NCI-H2196 treated with DMSO at 0.1 percent for 48 hours (cell line): Measurements from ENCODE around the gene PRRG1.
"Not testable (repeated sequence)": the region's sequence is repeated elsewhere in the genome, so short reads cannot be mapped to it uniquely, and the experiment has no call there.

ENCODE experiments used
- DNase-seq: peaks from one replicate; lab custom pipeline; 2025; ENCODE audit not compliant: unreplicated experiment; lab: John Stamatoyannopoulos, UW

PRRG1 gene

DNA sequence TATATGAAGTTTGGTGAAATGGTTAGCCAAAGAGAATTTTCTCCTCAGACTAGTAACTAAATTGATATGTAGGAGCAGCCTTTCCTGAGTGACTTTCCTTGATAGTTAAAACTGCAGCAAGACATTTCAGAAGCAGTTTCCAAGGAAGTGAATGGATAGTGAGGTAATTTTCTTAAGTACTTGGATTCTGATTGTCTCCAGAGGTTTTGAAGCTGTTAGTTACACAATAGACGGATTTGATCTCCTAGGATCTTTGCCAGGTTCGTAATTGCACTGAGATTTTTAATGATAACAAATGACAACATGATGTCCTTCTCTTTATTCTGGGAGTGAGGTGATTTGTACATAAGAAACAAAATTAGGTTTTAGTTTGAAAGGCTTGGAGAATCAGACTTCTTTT, 29.2 kb downstream of the PRRG1 start:
- no peak for DNase-seq

DNA sequence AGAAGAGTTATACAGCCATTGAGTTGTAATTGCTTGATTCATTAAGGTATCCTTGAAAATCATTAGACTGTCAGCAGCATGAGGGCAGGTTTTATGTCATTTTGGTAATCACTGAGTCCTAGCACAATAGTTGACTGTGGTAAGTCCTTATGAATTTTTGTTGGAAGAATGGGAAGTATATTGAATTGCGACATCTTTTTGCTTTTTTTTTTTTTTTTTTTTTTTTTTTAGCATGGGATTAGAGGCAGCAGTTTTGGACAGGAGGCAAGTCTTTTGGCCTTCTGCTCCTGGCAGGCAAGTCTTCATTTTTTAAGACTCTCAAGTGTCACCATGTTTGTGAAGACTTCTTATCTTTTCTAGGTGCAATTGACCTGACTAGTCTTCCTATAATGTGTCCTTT, 29.7 kb downstream of the PRRG1 start:
- no peak for DNase-seq

GRCh38 chrX:37380256-37380655, 31.1 kb downstream of the PRRG1 start:
- DNase-seq, result no peak

DNA sequence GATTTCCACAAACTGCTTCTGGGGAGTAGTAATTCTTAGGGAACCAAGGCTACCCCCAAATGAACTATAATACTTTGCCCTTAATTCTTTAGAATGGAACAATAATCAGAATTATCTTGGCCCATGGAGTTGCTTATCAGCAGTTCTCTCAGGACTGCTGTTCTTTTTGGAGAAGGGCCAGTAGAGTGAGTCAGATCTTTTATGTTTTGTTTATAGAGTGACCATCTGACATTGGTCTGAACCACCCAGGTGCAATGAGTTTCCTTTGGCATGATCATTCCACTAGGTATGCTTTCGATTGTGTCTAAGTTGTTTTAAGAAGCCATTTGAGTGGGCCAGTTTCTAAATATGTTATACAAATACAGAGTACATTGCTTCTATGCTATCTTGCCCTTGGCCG, 31.8 kb downstream of the PRRG1 start:
- no peak for DNase-seq

GRCh38 chrX:37383313-37383712, 34.1 kb downstream of the PRRG1 start:
- no peak for DNase-seq

DNA sequence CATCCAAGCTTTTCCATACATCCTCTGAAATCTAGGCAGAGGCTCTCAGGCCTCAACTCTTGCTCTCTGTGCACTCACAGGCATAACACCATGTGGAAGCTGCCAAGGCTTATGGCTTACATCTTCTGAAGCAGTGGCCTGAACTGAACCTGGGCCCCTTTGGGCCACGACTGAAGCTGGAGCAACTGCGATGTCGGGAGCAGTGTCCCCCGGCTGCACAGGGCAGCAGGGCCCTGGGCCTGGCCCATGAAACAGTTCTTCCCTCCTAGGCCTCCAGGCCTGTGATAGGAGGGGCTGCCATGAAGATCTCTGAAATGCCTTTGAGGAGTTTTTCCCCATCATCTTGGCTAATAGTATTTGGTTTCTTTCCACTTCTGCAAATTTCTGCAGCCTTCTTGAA, 39.2 kb downstream of the PRRG1 start:
- DNase-seq, result no peak

- DNase-seq, result no peak
These were observed 56.8 kb downstream of the PRRG1 start for GRCh38 chrX:37405956-37406355.

- no peak for DNase-seq
These were observed 58.6 kb downstream of the PRRG1 start for GRCh38 chrX:37407736-37408135.

- no peak for DNase-seq
These were observed 60.1 kb downstream of the PRRG1 start for GRCh38 chrX:37409278-37409677.

GRCh38 chrX:37420185-37420584, 71.0 kb downstream of the PRRG1 start:
- no peak for DNase-seq

- DNase-seq, result no peak
These were observed 71.6 kb downstream of the PRRG1 start for GRCh38 chrX:37420756-37421155.

- no peak for DNase-seq
These were observed 74.9 kb downstream of the PRRG1 start for GRCh38 chrX:37424000-37424429.

- DNase-seq, result no peak
These were observed 76.2 kb downstream of the PRRG1 start for GRCh38 chrX:37425370-37425769.

- not testable (repeated sequence) for DNase-seq
These were observed 79.8 kb downstream of the PRRG1 start for GRCh38 chrX:37428962-37429361.

DNA sequence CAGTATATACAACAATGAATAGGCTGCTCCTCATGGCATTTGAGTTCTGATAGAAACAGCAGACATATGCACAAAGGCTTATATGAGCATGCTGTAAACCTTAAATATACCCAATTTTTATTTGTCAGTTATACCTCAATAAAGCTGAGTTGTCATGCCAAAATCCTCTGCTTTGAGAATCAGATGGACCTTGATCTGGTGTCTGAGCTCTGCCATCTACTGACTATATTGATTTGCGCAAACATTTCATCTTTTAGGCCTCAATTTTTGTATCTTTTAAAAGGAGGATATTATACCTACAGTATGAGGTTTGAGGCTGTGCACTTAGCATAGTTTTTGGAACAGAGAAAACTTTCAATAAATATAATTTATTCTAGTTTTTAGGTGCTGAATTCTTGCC, 85.2 kb downstream of the PRRG1 start:
- DNase-seq, result no peak

DNA sequence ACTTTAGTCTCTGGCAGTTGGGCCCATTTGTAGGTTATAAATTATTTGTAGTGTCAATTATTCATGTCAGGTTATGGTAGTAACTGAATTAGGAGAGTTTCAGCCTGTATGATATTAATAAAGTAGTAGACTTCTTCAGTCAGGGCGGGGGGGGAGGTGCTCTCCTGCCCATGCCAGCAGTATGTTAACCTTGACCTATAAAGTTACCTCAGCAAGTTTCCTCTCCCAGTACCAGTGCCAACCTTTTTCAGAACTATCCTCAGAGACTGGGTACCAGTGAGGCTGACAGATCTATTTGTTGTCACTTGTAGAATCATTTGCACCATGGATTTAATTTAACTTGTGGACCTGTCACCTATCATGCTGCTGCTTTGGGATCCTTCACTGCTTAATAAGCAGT, 88.0 kb downstream of the PRRG1 start:
- no peak for DNase-seq

- no peak for DNase-seq
These were observed 92.2 kb downstream of the PRRG1 start for GRCh38 chrX:37441377-37441776.

DNA sequence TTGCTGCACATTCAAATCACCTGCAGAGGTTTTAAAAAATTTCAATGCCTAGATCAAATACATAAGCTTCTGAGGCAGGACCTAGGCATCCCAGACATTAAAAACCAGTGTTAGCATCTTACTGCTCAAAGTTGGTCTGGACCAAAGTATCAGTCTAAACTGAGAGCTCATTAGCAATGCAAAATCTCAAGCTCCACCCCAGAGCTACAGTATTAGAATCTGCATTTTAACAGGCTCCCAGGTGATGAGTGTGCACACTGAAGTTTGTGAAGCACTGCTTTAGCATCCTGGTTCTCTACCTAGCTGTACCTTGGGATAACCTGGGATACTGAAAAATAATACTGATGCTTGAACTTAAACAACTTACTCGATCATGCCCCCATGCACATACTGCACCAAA, 96.0 kb downstream of the PRRG1 start:
- DNase-seq, result no peak

- DNase-seq, result no peak
These were observed 104.7 kb downstream of the PRRG1 start for GRCh38 chrX:37453821-37454220.

GRCh38 chrX:37454537-37455285, 105.5 kb downstream of the PRRG1 start:
- no peak for DNase-seq

DNA sequence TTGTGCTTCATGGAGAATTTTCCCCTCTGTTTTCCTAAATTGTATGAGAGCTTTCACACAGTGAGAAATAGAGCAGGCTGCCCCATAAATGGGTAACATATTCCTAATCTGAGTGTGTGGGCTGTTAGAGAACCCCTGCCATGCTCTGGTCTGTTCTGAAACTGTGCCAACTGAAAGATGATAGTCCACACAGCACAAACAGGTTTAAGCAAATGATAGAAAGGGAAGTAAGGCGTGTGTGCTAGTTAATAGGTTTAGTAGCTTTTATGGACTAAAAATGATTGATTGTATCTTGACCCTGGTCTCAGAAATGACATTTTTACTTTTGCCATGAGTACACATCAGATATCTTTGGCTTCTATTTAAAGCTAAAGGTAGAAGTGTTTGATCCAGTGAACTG, 106.2 kb downstream of the PRRG1 start:
- DNase-seq, result no peak

DNA sequence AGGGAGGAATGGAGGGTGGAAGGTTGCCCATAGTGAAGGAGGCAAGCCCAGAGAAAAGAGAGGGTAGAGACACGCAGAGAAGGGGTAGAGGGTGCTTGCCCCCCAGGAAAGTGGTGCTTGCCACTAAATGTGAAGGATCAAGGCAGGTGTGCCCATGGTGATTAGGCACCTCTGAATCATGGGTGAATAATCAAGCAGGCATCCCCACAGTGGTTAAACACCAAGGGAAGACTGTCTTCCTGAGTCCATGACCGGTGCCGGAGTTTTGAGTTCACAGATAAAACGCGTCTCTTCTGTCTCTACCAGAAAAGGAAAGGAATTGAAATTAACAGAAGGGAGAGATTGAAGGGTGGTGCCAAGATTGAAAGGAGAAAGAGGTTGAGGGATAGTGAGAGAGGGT, 111.1 kb downstream of the PRRG1 start:
- DNase-seq, result not testable (repeated sequence)

DNA sequence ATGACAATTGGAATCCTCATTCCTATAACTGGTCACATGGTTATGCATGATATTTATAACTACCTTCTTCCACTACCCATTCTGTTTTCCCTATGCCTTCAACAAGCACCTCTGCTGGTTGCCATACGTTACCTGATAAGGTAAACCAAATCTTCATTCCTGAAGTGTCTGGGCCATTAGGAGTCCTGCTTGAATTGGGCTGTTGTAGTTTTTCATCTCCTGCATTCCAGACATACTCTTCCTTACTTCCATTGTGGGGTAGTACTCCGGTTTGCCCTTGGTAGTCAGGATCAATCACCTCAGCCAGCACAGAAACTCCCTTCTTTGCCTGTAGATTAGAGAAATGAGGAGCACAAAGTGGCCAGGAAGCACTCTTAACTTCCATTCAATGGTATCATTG, 113.2 kb downstream of the PRRG1 start:
- DNase-seq, result no peak
